GM21423 (cell line): ENCODE measurements around the gene SLC1A2.

Experiments
- ATAC-seq: cut with Tn5 transposase; IDR thresholded peaks from one replicate; pipeline ENCODE4 v1.9.1; 2021; ENCODE audit warnings: mild to moderate bottlenecking, moderate library complexity; ENCODE audit not compliant: unreplicated experiment

The SLC1A2 gene

DNA sequence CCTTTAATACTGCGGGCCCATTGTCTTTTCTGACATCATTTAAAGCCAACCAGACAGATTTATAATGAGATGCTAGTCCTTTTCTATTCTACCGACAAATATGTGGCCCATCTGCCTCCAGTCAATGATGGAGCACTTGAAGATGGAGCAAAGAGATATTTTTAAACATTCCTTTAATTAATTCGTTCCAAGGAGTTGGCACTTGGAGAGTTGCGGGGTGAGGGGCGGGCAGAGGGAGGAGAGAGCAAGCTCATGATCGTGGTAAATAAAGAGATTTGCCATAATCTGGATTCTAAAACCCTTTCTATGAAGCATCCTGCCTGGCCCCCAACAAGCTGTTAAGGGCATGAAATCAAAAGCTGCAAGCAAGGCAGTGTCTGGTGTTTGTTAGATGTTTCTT is 5.0 kb downstream of the SLC1A2 start:
- no peak for ATAC-seq

DNA sequence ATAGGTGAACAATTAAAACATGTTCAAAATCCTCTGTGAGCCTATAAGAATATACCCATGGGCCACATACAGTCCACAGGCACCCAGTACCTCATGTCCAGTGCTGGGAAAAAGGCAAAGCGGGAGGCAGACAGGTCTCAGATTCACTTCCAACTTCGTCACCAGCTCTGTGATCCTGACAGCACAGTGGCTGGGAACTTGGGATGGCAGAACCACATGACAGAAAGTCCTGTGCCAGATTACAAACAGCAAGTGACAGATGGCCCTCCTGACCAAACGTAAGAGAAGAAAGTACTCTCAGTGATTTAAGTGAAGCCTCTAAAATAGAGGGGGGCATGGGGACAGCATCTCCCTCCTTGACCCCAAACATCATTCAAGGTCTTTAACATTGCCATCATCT is 5.8 kb downstream of the SLC1A2 start:
- no peak for ATAC-seq

DNA sequence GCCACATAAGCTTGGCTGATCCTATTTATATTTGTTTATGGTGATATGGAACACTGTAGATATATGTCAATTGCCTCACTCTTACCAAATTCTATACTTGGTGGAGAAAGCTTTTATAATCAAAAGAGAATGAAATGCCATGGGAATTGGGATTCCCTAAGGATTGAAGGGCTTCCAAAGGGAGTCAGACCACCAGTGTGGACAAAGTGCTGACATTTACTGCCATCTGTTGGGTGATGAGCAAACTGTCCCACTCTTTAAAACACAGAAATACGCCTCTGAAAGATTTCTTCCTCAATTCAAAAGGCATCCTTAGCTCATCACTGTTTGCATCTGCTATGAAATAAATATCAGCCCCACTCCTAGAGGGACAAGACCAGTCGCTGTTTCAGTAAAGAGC is 7.1 kb downstream of the SLC1A2 start:
- no peak for ATAC-seq

DNA sequence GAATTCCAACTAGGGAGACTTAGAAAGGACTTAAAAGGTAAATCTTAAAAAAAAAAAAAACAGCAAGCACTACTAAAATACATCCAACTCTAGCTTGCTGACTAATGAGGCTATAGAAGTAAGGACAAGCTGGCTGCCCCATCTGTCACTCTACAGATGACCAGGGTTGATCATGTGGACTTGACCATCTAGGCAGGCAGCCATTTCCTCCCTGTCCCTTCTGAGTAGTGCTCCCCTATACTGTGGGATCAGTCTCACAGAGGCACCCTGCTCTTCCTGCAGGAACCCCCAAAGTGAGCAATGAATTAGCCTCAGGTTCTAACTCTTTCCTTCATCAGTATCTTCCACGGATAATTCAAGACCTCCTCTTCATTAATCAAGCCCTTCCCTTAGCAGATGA is 12.3 kb downstream of the SLC1A2 start:
- ATAC-seq, result no peak

DNA sequence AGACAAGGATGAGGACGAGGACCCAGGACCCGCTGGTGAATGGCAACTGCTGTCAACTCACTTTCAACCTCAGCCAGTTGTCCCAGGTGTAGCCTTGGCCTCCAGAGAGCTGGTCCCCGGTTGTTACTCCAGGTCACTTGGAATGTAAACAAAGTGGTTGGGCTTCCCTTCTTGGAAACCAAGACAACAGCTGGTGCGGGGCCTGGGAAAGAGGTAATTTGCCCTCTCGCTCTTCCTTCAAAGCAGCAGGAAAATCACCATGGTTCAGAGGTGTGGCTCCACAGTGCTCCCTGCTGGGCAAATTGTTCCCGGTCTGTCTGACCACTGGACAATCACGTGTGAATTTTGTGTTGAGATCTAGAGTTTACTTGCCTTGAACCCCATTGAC is 15.0 kb downstream of the SLC1A2 start:
- ATAC-seq, result no peak

DNA sequence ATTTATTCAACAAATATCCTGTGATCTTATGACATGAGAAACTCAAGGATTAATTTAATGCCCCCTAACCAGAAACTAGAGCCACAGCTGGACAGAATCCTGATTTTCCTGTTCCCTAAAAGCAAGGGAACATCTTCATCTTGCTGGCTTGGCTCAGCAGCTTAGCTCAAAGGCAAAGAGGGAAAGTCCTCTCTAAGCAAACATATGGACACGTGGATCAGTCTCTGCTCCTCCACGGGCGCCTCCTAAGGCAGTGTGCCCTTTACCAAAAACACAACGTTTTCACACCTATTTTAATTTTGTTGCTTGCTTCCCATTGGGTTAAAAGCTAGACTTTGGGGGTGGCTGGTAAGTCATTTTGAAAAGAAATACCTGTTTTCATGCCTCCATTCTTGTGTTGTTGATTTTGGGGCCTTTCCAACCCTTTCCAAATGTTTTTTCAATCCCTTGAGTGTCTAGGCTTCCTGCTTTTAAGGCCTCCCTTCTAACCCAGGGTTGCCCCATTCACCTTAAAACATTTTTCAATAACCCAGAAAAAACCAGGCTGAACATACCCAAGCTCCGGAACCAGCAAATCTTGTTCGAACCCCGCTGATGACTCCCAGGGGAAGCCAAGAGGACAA is 15.5 kb downstream of the SLC1A2 start:
- no peak for ATAC-seq

DNA sequence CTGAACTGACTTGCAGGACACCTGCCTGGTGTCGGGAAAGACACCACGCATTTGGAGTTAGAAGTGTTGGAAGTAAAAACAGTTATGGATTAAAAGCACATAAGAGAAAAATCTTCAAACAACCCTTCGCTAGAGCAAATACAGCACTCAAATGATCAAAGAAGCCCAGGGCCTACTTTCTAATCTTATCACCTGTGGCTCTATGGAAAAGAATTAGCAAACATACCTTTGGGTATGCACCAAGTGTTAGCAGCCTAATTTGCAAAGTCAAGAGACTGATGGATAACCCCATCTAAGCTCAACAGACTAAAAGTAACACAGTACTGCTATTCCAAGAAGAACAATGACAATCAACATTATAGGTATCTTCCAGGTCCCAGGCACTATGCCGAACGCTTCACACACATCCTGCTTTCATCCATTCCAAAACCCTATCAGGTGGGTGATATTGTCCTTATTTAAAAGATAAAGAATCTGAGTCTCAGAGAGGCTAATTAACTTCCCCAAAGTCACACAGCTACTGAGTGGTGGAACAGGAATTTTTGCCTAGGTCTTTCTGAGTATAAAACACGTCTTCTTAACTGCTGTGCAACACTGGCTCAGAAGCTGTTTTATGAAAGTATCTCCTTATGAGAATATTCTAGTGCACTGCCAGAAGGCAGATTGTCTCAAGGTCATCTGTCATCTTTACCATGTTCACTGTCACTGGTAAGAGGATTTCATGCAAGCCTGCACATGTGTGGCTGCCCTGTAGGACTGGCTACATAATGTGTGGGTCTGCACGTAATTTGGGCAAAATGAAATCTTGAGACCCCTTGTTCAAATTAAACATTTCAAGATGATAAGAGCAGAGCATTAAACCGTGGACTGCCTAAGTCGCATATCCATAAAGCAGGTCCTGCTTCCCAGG is 16.4 kb downstream of the SLC1A2 start:
- no peak for ATAC-seq

DNA sequence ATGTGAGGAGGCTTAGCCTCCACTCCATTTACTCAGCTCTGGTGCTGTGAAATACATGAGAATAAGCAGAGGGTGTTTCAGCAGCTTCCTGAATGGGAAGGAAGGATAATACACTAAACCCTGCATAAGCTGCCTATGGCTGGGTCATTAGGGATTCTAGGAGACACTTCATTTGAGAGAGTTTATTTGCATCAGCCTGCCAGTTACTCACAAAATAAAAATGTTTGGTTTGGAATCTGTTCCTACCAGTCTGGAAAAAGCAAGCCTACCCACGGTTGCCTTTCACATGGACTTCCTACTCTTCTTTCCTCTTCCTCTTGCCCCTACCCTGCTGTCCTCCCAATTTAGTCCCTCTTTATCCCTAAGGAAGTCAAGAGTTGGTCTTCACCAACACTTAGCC is 20.5 kb downstream of the SLC1A2 start:
- no peak for ATAC-seq

DNA sequence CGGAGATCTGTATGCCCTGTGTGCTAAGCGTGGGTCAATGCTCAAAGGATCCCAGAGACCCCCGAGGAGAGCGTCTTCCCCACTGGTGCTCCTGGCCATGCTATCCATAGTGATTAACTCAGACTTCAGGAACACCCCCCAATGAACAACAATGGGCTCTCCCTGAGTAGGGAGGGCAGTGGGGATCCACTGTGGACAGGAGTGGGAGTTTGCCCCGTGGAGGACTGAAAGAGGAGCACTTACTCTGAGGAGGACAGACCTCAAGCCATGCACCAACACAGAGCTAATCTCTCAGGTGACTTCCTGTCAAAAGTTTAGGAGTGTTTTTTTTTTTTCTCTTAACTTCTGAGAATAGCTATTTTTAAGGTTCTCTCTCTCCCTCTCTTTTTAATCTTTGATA is 24.4 kb downstream of the SLC1A2 start:
- ATAC-seq, result no peak

DNA sequence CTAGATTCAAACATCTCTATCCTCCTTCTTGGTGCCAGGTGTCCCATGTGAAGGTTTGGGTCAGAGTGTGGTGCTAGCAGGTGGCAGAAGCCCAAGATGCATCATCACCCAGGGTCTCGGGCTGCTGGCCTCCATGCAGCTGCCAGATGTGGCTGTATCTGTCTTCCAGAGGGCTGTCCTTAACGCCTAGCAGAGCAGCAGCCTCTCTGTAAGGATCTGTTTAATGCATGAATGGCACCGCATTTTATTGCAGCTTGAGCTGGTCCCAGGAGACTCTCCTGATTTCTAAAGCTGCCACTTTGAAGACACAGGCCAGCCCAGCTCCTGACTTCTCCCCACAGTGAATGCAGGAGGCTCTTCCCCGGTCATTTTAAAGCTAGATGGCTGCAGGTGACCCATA is 26.3 kb downstream of the SLC1A2 start:
- no peak for ATAC-seq

DNA sequence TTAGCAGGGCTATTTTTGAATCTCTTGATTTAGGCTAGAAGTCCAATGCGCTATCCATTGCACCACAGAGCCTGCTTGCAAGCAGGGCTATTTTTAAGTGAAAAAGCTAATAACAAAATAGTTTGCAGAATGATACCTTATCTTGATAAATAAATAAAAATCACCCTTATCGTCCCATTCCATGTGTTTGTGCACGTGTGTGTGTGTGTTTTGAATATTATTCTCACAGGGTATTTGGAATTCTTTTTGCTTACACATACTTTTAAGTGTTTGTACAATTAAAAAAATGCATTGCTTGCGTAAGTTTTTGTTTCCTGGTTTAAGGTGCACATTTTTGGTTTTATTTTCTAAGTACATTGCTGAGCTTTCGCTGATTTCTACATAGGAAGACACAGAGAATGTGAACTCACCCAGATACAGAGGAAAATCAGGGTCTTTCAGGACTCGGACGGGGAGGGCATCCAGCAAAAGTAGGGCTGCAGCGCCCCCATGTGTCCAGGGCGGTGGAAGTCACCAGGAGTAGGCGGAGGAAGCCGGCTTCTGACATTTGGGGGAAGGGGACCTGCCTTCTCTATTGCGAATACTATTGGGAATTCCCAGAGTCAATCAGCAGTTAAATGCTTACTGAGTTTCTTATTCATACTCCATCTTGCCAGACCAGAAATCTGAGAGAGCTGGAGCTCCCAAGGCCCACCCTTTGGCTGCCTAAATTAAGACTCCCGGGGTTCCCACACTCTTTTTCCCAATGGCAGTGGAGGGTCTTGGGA is 27.3 kb downstream of the SLC1A2 start:
- no peak for ATAC-seq

DNA sequence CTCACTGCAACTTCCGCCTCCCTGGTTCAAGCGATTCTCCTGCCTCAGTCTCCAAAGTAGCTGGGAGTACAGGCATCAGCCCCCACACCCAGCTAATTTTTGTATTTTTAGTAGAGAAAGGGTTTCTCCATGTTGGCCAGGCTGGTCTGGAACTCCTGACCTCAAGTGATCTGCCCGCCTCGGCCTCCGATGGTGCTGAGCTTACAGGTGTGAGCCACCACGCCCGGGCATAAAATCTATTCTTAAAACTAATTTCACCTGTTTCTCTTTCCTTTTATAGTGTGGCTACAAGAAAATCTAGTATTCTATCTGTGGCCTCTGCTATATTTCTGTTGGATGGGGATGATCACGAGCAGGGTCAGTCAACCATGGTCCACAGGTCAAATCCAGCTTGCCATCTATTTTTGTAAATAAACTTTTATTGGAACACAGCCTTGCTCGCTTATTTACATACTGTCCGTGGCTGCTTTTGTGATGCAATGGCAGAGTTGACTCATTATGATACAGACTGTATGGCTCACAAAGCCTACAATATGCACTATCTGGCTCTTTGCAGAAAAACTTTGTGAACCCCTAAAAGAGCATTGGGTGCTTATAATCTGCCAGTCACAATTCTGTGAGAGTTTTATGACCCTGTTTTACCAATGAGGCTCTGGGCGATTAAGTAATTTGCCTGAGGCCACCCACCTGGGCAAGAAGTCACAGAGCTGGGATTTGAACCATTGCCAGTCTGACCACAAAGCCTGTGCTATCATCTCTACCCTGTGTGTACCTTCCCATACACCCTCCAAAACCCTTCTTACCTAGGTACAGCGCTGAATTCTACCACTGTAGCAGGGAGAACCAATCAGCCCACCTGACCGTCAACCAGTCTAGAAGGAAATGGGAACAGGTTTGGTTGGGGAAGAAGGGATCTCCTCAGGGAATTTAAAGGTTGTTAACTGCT is 28.3 kb downstream of the SLC1A2 start:
- ATAC-seq, result peak; percentile 84

DNA sequence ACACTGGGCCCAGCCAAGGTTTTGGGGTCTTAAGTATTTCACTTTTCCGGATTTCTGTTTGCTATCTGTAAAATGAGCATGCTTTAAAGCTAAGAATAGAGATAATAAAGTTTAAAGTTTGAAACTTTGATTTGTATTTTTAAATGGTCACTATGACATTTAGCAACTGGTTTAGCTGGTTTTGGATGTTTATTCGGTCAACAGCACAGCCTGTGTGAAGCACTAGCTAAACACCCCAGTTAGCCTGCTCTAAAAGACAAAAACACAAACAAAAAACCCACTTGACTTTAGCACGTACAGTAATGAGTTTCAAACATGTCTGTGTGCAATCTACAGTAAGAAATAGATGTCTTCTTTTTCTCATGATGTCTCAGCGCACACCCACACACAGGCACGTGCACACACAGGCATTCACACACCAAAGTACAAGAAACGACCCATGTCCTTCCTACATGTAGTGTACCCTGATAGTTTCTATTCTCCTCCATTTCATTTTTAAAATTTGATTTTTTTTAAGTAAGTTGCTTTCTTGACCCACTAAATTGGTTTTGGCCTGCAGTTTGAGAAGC is 29.4 kb downstream of the SLC1A2 start:
- no peak for ATAC-seq

DNA sequence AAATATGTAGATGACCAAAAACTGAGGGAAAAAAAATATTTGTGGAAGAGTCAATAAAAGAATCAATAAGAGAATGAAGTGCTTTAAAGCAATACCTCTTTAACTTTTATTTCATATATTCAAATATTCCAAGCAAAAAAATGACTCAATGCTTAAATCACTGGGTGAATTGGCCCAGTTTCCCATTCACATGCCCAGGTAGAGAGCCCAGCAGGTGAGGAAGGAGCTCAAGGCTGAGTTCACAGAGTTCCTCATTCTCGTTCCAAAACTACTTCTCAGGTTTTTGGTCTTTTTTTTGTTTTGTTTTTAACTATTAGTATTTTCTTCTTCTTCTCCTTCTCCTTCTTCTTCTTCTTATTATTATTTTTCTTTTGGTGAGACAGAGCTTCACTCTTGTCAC is 30.2 kb downstream of the SLC1A2 start:
- no peak for ATAC-seq

DNA sequence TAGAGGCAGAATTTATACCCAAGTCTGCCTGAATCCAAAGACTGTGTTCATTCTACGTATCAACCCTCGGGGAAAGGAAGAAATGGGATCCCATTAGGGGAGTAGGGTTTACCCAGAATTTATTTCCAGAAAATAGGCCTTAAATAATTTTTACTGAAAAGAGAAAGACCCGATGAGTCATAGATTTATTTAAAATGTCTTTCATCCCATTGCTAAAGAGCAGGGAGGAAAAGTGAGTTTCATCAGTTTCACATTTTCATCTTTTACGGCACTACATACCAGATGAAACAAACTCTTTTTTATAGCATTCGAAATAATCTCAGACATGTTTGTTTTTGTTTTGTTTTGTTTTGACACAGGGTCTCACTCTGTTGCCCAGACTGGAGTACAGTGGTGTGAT is 31.3 kb downstream of the SLC1A2 start:
- no peak for ATAC-seq

DNA sequence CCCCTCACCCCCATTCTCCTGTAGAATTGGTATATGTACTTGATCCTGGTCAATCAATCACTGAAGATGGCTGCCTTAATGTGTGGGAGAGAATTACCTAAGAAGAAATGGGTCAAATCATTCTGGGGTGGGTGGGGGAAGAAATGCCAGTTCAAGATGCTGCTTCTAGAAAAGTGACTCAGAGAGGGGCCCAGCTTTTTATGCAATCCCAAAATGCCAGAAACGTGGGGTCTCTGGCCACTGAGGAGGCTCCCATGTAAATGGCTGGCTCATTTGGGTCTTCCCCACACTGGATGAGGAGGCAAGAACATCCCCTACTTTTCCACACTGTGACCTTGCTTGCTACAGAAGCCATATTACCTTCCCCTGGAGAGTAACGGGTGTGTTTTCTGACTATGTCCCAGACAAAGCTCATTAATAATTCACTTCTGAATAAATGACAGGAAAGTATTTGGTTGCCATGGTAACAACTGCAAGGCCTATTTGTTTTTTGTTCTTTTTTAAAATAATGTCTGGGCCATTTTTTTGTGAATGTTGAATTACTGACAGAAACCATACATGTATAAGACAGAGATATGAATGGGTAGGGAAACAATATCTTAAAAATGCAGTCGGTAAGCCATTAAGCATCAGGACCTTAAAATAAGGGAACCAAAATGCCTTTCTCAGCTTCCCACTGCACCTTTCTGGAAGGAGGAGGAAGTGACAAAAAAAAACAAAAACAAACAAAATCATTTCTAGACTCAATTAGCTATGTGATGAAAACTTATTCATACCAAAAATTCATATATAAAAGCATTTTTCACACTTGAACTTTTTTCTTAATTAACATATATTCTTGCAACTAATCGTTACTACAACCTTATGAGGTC is 32.0 kb downstream of the SLC1A2 start:
- no peak for ATAC-seq

DNA sequence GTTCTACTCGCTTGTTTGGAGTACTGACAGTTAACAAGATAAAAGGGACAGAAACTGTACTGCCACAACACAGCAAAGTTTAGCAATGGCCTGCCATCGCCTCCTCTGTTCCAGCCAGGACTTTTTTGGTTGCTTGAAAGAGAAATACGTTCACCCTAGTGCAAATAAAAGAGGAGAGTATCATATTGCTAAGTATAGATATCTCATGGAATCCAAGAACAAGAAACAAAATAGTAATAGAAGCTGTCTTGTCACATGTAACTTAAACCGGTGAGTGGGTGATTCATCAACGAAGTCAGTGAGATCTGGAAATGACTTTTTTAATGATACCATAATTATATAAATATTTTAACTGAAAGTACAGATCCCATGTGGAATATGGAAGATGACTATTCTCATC is 35.4 kb downstream of the SLC1A2 start:
- ATAC-seq, result no peak

DNA sequence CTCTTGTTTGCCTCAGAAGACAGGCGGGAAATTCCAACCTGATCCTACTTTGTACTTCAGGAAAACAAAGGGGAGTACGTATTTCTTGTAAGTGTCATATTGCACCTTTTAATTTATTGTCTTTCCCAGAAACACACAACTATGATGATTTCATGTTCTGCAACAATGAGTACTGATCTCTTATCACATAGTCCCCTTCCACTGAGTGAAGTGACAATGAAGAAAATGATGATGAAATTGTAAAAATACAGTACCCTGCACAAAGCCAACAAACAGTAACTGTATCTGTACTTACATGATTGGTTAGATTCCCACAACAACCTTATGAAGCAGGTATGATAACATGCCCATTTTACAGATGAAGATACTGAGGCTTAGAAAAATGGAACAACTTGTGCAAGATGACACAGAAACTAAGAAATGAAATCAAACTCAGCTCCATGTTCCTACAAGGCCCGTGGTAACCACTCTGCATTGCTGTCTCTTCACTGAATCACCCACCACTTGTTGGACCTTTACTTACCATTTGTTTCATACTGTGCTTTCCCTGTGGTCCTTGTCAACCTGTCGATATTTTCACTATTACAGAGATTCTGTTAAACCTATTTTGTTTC is 37.5 kb downstream of the SLC1A2 start:
- no peak for ATAC-seq

DNA sequence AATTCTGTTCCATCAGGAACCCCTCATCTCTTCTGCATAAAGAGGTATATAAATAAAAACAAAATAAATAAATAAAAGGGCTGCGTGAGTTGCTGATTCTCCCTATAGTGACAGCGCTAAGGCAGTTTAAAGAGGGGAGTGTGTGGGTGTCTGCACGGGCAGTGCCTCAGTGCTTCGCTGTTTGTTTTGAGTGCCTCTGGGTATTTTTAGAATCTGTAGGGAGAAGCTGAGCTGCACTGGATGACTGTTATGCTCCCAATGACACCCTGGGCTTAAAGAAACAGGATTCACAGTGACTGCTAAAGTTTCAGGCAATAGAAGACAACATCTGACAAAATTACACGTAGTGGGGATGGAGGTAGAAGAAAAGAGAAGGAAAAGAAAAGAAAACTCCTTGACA is 38.8 kb downstream of the SLC1A2 start:
- ATAC-seq, result no peak
